Colon (tissue), 2 donors: ENCODE results near the gene CACNA1G.

Experiments used
- FAIRE-seq: peaks from 2 replicates; lab custom pipeline; 2012; peaks lifted over from hg19 to GRCh38; lab: Jason Lieb, UNC
- donor health status: control.
- donor health status: control.

Gene CACNA1G

DNA sequence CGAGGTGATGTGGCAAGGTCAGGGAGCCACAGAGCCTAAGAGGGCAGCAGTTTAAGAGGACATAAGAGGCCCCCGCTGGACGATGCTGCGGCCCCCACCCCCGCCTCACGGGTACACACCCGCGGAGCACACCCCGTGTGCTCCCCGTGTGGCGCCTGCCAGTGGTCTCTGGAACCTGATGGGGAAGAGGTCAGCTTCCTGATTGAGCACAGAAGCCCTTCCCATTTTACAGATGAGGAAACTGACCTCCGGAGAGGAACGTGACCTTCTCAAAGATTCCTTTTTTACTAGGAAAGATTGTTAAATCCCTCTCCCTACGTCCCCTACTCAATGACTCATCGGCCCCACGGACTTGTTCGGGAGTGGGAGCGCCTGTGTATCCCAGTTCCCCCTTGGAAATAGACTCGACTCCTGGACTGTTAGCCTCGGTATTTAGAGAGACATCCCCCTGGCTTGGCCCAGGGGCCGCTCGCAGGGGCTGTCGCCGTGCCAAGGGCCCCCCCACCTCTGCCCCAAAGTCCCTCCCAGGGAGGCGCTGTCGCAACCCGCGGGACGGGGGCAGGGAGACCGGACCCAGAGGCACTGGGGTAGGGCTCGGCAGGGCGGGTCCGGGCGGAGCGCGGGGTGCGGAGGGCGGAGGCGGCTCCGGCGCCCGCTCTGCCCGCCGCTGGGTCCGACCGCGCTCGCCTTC is 73.9 kb downstream of the CACNA1G start, which contains the start of gene ABCC3:
ABCC3 (plus strand) TSS at position 658 of the 691 bp plus-strand sequence. CDS start 56 bp downstream, outside the sequence.
- FAIRE-seq, result no peak

DNA sequence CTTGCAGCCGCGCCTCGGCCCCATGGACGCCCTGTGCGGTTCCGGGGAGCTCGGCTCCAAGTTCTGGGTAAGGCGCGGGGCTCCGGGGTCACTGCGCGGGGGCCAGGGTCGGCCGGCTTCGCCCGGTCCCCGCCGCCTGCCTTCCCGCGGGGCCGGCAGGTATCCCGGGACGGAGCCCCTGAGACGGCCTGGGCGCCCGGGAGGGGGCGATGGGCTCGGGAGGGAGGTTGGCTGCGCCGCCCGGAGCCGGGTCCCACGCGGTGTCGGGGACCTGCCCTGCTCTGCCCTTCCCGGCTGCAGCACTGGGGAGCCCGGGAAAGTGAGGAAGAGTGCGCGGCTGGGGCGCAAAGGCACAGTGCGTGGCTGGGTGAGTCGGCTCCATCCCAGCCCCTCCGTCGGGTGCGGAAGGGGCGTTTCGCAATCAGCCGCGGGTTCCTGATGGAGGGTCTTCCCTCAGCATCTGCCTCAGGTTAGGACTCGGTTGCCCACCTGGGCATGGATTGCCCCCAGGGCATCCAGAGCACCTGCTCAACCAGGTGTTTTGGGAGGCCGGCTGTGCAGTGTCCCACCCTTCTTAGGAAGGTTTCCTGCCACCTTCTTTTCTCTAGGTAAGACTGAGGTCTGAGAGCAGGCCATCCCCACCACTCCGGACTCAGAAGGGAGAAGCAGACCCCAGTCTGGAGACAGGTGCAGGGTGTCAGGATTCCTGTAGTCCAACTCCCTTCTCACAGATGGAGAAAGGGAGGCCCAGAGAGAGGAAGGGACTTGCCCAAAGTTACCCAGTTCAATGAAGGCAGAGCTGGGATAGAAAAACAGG is 74.6 kb downstream of the CACNA1G start:
- FAIRE-seq, result no peak

DNA sequence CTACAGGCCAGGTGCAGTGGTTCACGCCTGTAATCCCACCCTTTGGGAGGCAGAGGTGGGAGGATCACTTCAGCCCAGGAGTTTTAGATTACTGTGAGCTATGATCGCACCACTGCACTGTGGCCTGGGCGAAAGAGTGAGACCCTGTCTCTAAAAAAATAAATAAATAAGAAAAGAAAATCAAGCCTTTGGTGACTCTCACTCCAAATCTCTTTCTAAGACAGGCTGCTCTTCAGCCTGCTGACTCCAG is 75.1 kb downstream of the CACNA1G start:
- no peak for FAIRE-seq

DNA sequence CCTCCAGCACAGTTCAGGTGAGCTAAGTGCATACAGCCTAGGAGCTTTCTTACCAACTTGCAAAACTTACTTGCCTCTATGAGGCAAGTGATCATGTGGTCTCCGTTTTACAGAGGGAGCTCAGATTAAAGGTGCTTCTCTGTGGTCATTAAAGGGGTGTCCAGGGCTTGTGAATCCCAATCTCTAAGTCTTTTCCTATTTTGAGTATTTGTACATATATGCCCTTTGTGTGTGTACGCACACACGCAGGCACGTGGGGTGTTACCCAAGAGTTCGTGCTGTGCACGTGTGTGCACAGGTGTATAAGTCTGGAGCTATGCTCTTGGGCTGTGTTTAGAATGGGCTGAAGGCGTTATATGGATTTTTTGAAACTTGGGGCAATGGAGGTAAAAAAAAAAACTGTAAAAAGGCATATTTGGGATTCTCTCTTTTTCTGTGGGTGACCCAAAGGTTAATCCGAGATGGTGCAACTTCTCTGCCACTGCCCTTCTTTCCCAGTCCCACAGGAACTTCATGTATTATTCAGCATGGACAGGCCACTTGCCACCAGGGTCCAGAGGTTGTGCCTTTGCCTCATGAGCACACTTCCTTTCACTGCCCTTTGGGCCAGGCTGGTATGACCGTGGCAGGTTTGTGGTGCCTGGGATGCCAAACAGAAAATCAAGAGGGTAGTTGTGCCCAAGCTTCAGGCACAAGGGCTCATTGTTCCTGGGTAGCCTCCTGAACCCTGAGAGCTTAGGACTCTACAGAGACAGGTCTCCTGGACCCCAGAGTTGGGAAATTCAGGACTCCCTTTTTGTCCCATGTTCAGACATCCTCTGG is 75.7 kb downstream of the CACNA1G start:
- no peak for FAIRE-seq

DNA sequence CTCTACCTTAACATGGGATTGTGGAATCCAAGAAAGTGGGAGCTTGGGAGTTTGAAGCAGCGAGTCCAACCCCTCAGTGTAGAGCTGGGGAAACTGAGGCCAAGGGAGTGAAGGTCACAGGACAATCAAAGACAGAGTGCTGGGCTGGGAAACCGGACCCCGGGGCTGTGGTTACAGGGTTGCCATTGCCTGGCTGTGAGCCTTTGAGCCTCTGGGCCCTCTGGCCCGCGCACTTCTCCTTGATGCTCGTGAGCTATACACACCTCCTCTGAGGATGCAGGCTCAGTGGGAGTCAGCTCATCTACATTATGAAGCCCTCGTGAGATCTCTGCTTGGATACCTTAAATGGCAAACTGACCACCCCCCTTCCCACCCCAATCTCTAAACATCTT is 76.3 kb downstream of the CACNA1G start:
- FAIRE-seq, result no peak

DNA sequence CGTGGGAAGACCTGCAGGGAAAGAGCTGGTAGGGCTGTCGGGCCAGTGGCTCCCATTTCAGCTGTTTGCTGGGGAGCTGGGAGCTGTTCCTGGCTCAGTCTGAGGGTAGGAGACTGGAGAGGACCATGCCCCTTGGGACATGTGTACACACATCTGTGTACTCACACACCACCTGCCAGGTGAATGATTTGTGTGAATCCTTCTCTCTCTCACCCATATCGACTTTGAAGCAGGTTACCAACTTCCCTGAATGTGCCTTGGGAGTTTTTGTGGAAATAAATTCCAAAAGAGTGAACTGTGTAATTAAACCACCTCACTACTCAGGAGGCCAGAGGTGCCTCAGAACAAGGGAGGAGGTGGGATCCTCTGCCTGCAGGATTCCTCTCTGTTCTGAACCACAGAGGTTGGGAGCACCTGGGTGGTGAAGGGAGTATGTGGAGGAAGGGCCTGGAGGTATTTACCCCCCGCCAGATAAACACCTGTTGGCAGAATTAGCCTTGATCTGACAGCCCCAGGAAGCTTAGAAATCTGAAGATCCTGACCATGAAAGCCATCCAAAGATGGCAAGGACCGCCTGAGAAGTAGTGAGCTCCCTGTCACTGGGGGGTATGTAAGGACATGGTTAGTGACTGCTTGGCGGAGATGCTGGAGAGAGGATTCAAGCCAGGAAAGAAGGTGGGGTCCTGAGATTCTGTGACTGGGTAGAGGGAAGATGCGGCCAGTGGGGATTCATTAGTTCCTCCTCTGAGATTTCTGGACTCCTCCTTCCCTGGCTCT is 77.5 kb downstream of the CACNA1G start:
- FAIRE-seq, result no peak

DNA sequence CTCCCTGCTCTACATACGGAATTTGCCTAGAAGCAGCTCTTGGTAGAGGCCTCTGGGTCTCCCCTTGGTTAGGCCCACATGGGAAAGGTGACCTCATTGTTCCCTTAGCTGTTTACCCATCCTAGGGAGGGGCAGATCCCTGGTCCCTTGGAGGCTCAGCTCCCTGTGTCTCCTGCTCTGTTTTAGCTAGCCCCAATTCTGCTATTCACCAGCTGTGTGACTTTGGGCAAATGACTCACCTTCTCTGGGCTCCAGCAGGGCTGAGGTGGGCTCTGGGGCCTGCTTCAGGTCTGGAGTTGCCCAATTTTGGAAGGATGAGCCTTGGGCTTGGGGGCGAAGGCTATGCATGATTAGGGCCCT is 78.1 kb downstream of the CACNA1G start:
- FAIRE-seq, result no peak

DNA sequence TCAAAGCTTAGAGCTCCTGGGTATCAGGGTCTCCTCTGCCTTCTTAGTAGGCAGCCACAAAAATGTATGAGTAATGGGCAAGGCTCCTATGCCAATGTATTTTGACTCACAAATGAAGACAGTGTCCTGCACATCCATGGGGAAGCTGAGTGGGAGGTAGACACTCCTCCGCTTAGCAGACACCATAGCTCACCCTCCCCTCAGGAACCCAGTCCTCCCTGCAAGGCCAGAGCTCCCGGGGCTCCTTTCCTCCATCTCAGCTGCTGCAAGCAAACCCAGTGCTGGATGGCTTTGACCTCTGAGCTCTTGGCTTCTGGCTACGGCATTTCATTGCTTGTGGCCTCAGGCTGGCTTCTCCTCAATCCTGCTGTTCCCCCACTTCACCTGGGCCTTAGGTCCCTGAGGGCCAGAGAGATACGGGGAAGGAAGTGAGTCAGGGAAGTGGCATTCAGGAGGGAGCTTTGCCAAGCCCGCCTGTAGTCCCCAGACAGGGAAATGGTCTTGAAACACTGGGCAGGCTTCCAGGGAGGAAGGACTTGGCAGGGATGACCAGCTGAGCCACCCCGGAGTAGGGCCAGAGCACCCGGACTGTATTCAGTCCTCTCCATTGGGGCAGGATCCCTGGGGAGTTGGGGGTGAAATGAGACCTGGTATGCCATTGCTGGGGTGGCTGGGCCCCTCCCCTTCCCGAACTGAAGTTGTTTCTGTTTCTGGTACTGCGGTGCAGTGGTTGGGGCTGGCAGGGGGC is 78.6 kb downstream of the CACNA1G start:
- FAIRE-seq, result no peak

DNA sequence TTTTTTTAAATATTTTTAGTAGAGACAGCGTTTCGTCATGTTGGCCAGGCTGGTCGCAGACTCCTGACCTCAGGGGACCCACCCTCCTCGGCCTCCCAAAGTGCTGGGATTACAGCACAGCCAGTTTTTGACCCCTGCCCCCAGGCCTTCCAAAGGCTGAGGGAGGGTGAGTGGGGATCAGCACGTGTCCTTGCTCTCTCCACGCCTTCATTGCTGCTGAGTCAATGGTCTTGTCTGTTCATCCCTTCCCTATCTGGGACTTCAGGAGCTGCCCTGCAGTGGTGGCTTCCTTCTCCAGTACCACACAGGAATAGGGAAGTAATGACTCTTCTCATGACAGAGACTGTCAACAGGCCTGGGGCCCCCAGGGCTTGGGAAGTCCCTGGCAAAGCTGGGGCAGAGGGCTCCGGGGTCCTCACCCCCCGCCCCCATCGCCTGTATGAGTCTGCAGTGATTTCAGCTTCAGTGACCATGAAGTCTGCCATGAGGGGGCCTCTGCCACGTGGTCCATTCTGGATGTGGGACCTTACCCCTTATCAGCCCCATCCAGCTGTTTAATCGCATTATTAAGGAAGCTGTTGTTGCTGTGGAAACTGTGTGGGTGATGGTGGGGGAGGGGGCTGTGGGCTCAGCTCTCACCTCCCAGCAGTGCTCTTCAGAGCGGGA is 80.3 kb downstream of the CACNA1G start:
- no peak for FAIRE-seq

DNA sequence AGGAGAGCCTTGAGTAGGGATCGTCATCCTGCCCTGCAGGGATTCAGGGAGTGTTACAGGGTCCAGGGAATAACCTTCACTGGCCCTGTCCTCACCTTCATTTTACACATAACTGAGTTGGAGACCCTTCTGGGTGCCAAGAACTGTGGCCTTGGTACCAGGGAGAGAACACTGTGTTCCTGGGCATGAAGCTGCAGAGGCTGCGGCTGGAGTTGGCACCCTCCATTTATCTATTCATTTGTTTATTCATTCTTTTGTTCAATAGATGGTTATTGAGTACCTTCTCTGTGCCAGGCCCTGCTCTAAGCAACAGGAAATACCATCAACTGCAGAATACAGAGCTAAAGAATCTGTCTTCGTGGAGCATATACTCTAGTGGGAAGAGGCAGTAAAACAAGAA is 80.8 kb downstream of the CACNA1G start:
- FAIRE-seq, result no peak

DNA sequence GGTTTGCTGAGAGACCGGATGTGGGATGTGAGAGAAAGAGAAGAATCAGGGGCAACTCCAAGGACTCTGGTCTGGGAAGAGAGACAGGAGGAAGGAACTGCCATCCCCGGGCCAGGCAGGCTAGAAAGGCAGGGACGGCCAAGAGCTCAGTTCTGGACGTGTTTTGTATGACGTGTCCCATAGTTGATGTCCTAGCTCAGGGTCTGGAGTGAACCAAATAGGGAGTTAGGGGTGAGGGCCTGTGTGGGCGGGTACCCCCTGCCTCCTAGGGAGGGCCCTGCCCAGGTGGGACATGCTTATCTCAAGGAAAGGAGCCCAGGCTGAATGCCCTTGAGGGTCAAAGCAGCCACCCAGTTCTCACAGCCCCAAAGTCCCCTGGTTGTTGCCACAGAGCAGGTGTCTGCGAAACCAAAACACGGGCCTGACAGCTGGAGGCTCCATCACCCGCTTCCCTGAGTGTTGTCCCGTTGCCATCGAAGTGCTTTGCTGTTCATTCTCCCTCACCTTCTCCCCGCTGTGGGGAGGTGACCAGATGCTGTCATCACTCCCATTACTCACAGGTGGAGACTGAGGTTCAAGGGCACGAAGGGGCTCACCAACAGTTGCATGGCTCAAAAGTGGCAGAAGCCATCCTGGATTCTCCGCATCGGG is 81.7 kb downstream of the CACNA1G start:
- FAIRE-seq, result no peak

DNA sequence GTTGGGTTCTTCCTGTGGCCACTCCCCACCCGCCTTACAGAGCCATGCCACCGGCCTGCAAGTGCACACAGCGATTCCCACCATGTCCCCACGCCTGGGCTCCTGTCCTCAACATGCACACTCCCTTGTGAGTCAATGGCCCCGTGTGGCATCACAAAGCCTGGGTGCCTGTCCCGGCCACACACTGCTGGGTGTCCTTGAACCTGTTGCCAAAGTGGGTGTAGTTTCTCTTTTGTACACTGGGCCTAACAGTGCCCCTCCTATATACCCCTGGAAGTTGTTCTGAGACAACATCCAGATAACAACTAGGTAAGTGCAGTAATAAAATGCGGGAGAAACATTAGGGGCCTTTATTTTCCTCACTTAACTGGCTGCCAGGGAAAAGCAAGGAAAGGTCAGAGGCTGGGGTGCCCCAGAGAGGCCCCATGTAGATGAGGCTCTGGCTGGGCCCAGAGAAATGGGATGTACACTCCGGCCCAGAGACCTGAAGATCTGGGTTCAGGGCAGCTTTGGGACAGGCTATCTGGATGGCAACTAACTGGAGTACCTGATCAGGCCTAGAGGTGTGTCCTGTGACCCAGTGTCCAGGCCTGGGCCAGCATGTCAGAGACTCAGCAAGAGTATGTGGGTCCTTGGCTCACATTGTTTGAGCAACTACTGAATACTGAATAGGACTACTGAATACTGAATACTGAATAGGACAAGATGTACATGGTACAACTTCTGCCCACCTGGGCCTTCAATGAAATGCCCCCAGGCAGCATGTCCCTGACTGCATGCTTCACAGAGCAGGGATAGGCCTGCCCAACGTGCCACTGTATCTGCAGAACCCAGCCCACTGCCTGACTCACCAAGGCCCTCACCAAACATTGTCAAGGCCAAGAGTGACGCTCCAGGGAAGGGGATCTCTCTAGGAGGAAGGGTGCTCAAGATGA is 82.5 kb downstream of the CACNA1G start:
- FAIRE-seq, result no peak

DNA sequence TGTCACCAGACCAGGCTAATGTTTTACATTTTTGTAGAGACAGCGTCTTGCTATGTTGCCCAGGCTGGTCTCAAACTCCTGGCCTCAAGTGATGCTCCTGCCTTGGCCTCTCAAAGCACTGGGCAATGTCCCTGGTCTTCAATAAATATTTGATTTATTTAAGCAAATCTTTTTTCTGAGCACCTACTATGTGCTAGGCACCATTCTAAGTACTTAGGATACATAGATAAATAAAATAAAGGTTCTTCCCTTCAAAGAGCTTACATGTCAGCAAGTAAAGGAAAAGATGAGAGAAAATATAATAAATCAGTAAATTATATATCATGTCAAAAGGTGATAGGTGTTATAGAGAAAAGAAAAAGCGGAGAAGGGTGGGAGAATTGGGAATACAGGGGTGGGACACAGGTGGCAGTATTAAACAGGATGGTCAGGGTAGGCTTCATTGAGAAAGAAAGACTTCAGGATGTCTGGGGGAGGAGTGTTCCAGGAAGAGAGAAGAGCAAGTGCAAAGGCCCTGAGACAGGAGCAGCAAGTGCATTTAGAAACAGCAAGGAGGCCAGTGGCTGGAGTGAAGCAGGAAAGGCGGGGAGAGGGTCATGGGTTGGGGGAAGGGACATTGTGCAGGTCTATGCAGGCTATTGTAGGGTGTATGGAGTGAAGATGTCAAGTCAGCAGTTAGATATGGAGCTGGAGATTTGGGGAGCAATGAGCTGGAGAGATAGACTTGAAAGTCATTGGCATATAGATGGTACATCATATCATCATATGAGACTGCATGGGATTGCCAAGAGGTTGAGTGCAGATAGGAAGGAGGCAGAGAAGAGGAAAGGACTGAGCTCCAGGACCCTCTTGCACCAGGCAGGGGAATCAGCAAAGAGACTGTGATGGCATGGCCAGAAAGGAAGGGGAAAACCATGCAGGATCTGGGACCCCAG is 85.5 kb downstream of the CACNA1G start:
- no peak for FAIRE-seq

DNA sequence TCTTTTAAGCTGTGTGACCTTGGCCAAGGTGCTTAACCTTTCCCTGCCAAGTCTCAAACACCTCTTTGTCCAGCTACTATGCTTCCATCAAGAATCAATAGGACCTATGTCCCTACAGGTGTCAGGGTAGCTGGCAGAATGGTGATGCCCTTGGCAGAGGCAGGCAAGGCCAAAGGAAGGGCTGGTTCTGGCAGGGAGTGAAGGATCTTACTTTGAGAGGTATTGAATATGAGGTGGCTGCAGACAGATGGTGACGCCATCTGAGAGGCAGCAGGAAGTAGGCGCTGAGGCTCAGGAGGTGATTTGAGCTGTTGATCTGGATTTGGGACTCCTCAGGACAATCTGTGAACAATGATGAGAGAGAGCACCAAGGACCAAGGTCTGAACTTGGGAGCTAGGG is 86.7 kb downstream of the CACNA1G start:
- FAIRE-seq, result no peak

DNA sequence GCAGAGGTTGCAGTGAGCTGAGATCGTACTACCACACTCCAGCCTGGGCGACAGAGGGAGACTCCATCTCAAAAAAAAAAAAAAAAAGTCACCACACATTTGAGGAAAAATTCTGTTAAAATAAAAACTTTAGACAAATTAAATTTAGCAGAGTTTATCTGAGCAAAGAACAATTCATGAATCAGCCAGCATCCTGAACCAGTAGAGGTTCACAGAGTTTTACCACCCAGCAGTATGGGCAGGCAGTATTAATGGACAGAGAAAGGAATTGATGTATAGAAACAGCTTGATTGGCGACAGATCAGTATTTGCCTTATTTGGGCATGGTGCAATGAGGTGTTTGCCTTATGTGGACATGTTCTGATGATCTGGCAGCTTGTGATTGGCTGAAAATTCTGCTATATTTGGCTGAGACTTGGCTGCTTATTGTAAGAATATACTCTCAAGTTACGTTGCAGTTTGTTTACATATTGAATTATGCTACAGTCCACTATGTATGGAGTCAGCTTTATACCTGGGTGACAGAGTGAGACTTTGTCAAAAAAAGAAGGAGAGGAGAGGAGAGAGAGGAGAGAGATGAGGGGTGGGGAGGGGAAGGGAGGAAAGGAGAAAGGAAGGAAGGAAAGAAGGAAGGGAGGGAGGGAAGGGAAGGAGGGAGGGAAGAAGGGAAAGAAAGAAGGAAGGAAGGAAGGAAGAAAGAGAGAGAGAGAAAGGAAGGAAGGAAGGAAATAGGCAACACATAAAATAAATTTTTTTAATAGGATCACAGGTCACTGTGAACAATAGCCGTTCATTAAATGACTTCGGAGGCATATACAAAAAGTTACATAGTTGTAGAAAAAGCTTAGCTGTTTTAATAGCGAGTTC is 88.8 kb downstream of the CACNA1G start:
- FAIRE-seq, result no peak

DNA sequence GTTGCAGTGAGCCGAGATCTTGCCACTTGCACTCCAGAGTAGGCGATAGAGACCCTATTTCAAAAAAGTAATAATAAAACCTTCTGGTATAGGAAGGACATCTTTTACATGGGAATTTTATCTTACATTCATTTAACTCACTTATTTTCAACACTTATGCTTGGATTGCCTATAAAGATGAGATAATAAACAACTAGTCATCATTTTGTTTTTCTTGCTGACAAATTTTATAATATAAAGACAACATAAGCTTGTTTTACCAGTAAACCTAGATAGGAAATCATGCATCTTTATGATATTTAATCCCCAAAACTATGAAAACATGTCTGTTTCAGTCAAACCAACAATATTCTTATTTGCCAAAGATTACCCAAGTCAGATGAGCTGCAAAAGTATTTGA is 91.1 kb downstream of the CACNA1G start:
- no peak for FAIRE-seq

DNA sequence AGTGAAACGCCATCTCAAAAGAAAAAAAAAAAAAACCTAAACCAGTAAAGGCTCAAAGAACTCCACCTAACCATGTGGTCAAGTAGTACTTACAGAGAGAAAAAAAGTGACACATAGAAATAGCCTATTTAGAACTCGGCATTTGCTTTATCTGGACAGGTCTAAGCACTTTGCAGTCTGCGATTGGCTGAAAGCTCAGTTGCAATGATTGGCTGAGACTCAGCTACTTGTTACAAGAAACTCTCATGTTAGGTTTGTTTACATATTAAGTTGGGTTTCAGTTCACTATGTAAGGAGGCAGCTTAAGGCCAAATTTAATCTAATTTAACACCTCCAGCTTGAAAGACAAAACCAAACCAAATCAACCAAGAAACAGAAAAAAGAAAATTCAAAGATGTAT is 93.2 kb downstream of the CACNA1G start:
- no peak for FAIRE-seq
